ENCODE results near the gene SYTL4.
A peak's percentile ranks its signal among the peaks of the same experiment; 100 is the strongest.

Gene SYTL4

DNA sequence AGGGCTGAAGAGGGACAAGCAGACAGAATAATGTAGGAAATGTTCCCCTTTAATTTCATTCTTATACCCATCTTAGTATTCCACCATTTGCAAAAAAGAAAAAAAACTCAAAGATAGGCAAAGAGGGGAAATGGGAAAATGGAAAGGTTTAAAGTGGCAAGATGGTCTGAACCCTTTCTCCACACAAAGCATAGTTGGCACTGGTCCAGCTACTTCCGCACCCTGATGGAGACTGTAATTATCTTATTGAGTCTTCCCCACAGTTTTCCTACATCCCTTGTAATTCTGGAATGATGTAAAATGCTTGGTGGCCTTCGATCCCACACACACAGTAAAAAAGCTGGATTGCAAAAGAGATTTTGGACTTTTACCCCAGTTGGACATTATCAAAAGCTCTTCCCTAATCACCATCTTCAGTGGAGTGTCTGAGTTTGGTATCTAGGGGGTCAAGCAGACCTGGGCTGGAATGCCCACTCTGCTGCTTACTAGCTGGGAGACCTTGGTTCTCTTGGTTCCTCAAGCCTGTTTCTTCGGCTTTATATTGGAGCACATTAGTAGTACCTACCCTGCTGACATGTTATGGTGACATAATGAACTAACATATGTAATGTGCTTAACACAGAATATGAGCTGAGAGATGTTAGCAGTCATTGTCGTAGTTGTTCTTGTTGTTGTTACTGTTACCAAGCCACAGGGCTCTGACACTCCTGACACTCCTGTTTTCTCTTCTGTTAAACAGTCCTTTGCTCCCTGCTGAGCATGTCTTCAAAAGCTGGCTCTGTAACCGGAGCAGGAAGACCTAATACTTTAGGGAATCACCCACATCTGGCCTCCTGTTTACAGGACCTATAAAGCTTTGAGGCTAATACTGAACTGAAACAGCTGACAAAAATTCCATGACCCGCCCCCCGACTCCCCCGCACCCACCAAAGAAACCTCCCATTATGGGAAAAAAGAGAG, 83.2 kb downstream of the SYTL4 start:
- no peak for DNase-seq (ENCODE audit: low read depth)

GRCh38 chrX:100647739-100648138, 84.2 kb downstream of the SYTL4 start:
- no peak for DNase-seq (ENCODE audit: low read depth)

DNA sequence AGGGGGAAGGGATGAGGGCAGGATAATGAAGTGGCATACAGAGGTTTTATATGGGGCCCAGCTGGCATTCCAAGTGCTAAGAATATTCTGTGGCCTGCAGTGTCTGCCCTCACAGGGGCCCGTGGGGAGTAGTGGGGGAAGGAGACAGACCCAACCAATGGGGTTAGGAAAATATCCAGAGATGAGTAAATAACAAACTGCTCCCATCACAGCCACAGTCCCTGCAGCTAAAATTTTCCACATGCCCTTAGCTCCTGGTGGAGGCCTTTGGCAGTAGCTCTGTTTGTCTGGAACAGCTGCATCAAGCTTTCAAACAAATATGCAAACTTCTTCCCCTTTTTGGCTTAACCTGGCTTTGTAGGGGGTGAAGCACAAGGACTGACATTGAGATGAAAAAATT, 84.8 kb downstream of the SYTL4 start:
- no peak for DNase-seq (ENCODE audit: low read depth)

- DNase-seq (ENCODE audit: low read depth): no peak
Measured at GRCh38 chrX:100645106-100645505, 86.8 kb downstream of the SYTL4 start.

- no peak for DNase-seq (ENCODE audit: low read depth)
Measured at GRCh38 chrX:100643956-100644860, 87.7 kb downstream of the SYTL4 start, which contains the start of gene SRPX2. Gene SRPX2 (plus strand): TSS chrX:100644199. CDS start chrX:100646323, 2,124 bp downstream.

- DNase-seq (ENCODE audit: low read depth): no peak
Measured at GRCh38 chrX:100643212-100643611, 88.7 kb downstream of the SYTL4 start.

- no peak for DNase-seq (ENCODE audit: low read depth)
Measured at GRCh38 chrX:100642290-100642689, 89.6 kb downstream of the SYTL4 start.

DNA sequence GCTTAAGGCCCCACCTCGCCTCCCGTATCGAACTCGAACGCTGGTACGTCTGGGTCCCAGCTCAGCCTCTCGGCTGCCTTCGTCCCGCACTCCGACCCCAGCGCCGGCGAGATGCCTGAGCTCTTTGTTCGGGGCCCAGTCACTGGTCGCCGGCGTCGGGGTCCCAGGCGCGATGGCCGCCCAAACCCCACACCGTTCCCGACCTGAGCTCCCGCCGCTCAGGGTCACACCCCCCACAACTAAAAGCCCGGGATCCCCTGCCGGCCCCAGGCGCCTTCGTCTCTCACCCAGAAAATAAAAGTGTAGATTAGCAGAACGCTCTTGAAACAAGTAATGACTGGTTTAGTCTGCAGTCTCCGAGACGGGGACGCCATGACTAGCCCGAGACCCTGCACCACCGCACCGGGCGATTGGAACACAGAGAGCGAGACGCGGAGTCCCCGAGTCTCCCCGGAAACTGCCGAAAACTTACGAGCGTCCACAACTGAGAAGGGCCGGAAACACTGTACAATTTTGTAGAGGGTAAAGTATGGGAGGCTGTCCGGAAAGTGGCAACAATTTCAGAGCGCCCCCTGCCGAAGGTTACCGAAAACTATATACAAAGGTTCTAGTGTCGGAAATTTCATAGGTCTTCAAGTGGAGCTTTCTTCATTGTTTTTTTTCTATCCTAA, 95.5 kb downstream of the SYTL4 start, which contains the start of gene TSPAN6:
Gene TSPAN6, minus strand, starts transcription at position 486 of the 671 bp plus-strand sequence. Its CDS starts 112 bp downstream, at position 374.
- peak; percentile 66 for DNase-seq (ENCODE audit: low read depth)

GRCh38 chrX:100635989-100636320, 96.0 kb downstream of the SYTL4 start:
- DNase-seq (ENCODE audit: low read depth): no peak

- no peak for DNase-seq (ENCODE audit: low read depth)
Measured at GRCh38 chrX:100635040-100635439, 96.9 kb downstream of the SYTL4 start.

DNA sequence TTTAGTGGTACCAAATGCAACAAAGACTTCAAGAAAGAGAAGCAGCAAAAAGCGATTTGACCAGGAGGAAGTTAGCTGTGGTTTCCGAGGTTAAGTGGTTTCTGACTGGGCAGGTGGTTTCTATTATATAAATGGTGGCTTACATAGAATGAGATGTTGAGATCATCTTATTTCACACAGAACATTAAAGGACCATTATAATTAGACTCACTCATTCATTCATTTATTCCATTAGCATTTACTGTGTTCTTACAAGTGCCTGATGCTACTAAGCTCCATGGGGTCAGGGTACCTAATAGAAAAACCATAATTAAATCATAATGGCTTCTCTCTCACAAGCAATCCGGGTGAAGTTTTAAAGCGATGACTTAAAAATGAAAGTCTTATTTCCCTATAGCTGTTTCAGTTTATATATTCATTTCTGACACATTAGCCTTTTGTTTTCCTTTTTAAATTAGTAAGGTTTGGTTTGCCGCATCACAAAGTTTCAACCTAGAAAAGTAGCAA, 105.9 kb downstream of the SYTL4 start:
- no peak for DNase-seq (ENCODE audit: low read depth)

Measured in activated T-cell treated with anti-CD3 and anti-CD28 coated beads for 24 hours (primary cell).